NCI-H1092 (cell line): ENCODE results near the gene RGS4.

ENCODE experiments used
- DNase-seq: peaks from one replicate; lab custom pipeline; 2025; lab: John Stamatoyannopoulos, UW

The RGS4 gene

DNA sequence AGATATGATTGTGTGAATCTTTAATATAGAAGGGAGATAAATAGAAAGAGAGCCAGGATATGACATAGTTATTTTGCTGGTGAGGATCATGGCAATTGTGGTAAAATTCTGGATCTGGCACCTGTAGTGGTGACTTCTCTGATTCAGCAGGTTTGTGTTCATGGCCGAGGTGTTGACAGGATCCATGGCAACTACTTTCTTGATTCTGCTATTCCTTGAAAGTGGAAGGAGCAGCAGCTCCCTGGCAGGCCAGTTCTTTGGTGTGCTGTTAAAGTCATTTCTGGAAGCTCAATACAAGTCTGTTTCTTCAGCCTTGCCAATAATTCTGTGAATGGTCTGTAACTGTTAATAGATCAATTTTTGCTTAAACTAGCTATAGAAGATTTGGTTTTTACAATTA is 33.4 kb downstream of the RGS4 start:
- DNase-seq, result no peak

- no peak for DNase-seq
These were observed 35.4 kb downstream of the RGS4 start for GRCh38 chr1:163104385-163105099.

GRCh38 chr1:163106364-163106987 is 37.3 kb downstream of the RGS4 start:
- DNase-seq, result no peak

DNA sequence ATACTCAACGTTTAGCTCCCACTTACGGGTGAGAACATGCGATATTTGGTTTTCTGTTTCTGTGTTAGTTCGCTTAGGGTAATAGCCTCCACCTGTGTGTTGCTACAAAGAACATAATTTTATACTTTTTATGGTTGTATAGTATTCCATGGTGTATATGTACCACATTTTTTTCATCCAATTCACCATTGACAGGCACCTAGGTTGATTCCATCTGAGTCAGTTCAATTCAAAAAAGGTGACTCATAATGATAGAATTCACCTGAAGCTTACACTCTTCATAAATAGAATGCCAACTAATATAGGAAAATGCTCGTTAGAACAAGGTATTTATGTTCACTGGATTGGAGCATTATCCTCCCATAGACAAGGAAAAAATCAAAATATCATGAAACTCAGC is 38.5 kb downstream of the RGS4 start:
- DNase-seq, result no peak

GRCh38 chr1:163115887-163116286 is 46.7 kb downstream of the RGS4 start:
- no peak for DNase-seq

DNA sequence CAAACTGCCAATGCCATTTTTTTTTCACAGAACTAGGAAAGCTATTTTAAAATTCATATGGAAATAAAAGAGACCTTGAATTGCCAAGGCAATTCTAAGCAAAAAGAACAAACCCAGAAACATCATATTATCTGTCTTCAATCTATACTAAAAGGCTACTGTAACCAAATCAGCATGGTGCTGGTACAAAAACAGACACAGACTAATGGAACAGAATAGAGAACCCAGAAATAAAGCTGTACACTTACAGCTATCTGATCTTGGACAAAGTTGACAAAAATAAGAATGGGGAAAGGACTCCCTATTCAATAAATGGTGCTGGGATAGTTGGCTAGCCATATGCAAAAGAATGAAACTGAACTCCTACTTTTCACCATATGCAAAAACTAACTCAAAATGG is 50.5 kb downstream of the RGS4 start:
- DNase-seq, result no peak

DNA sequence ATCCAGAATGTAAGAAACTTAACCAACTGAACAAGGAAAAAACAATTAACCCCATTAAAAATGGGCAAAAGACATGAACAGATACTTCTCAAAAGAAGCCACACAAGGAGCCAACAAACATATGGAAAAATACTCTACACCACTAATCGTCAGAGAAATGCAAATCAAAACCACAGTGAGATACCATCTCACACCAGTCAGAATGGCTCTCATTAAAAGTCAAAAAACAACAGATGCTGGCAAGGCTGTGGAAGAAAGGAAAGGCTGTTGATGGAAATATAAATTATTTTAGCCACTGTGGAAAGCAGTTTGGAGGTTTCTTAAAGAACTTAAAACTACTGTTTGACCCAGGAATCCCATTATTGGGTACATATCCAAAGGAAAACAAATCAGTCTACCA is 51.2 kb downstream of the RGS4 start:
- no peak for DNase-seq

DNA sequence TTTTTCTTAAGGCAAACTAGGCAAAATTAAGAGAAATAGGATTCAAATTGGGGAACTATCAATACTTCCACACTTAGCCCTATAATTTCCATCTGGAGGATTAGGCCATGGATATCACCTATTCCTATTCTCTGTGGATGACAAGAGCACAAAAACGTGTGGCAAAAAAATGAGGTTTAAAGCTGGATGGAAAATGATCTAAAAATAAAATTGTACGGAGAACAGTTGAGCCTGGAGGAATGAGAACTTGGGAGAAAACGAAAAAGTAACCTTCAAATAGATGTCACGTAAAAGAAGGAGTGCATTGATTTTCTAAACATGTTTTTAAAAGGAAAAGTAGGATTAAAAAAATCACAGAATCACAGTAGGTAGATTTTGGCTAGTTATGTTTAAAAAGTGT is 55.7 kb downstream of the RGS4 start:
- no peak for DNase-seq
